Measurements from ENCODE around the gene GALNT14.

Gene GALNT14

DNA sequence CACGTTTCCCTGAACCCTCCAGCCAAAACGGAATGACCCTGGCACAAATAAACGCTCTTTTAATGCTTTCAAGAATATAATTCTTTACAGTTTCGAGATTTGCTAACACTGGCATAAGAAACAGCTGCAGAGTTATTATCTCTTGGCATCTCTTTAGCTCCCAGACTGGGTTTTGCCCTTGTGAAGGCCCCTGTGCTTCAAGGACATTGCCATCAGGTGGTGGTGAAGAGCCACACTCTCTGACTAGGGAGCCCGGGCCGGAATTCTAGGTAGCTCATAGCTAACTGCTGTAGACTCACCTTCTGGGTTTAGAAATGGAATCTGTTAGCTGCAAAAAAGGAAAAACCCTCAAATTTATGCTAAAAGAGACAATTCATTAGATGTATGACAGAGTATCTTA, 13.3 kb upstream of the GALNT14 start:
- Histone ChIP-seq H3K9me3 (ENCODE audit: severe bottlenecking) (no peaks in the 10 kb centered on the region), H3K27me3 (ENCODE audit: insufficient read depth, poor library complexity, severe bottlenecking) (peaks cover 4% of the 10 kb centered on the region), H3K4me3 (ENCODE audit: severe bottlenecking) (no peak overlapping the region), H3K4me1 (ENCODE audit: insufficient read depth, poor library complexity, severe bottlenecking) (no peaks in the 10 kb centered on the region), H3K36me3 (ENCODE audit: low read depth) (no peaks in the 10 kb centered on the region), H3K27ac (ENCODE audit: poor library complexity, severe bottlenecking) (no peak overlapping the region)
- no peak for DNase-seq (ENCODE audit: low spot score)
- no peak; the same call in 2 of the 3 replicates for ATAC-seq (ENCODE audit: low read depth)
- no peak for TF ChIP-seq CTCF (IDR thresholded peaks at IDR 0.05; ENCODE audit: poor library complexity, severe bottlenecking)

- no peak overlapping the region for H3K4me3 ChIP-seq (ENCODE audit: severe bottlenecking)
- H3K9me3 ChIP-seq (ENCODE audit: severe bottlenecking), result no peaks in the 10 kb centered on the region
- H3K27me3 ChIP-seq (ENCODE audit: insufficient read depth, poor library complexity, severe bottlenecking), result peaks cover 5% of the 10 kb centered on the region
- no peaks in the 10 kb centered on the region for H3K4me1 ChIP-seq (ENCODE audit: insufficient read depth, poor library complexity, severe bottlenecking)
- DNase-seq (ENCODE audit: low spot score) (no peak), ATAC-seq (ENCODE audit: low read depth) (no peak)
- no peaks in the 10 kb centered on the region for H3K36me3 ChIP-seq (ENCODE audit: low read depth)
- H3K27ac ChIP-seq (ENCODE audit: poor library complexity, severe bottlenecking), result no peak overlapping the region
- TF ChIP-seq CTCF (IDR thresholded peaks at IDR 0.05; ENCODE audit: poor library complexity, severe bottlenecking), result no peak
Measured at GRCh38 chr2:31150120-31150670, 12.0 kb upstream of the GALNT14 start.

- no peaks in the 10 kb centered on the region for H3K36me3 ChIP-seq (ENCODE audit: low read depth)
- no peaks in the 10 kb centered on the region for H3K4me1 ChIP-seq (ENCODE audit: insufficient read depth, poor library complexity, severe bottlenecking)
- no peak for TF ChIP-seq CTCF (IDR thresholded peaks at IDR 0.05; ENCODE audit: poor library complexity, severe bottlenecking)
- DNase-seq (ENCODE audit: low spot score), result no peak
- no peak overlapping the region for H3K27ac ChIP-seq (ENCODE audit: poor library complexity, severe bottlenecking)
- H3K27me3 ChIP-seq (ENCODE audit: insufficient read depth, poor library complexity, severe bottlenecking), result peaks cover 5% of the 10 kb centered on the region
- H3K4me3 ChIP-seq (ENCODE audit: severe bottlenecking), result no peak overlapping the region
- H3K9me3 ChIP-seq (ENCODE audit: severe bottlenecking), result no peaks in the 10 kb centered on the region
- ATAC-seq (ENCODE audit: low read depth), result no peak
Measured at GRCh38 chr2:31148514-31148913, 10.3 kb upstream of the GALNT14 start.

GRCh38 chr2:31147645-31148044, 9.4 kb upstream of the GALNT14 start:
- Histone ChIP-seq H3K9me3 (ENCODE audit: severe bottlenecking) (no peaks in the 10 kb centered on the region), H3K36me3 (ENCODE audit: low read depth) (no peaks in the 10 kb centered on the region), H3K27me3 (ENCODE audit: insufficient read depth, poor library complexity, severe bottlenecking) (peaks cover 5% of the 10 kb centered on the region), H3K4me1 (ENCODE audit: insufficient read depth, poor library complexity, severe bottlenecking) (no peaks in the 10 kb centered on the region), H3K4me3 (ENCODE audit: severe bottlenecking) (no peak overlapping the region), H3K27ac (ENCODE audit: poor library complexity, severe bottlenecking) (no peak overlapping the region)
- TF ChIP-seq CTCF (IDR thresholded peaks at IDR 0.05; ENCODE audit: poor library complexity, severe bottlenecking), result no peak
- DNase-seq (ENCODE audit: low spot score), result no peak
- no peak for ATAC-seq (ENCODE audit: low read depth)

DNA sequence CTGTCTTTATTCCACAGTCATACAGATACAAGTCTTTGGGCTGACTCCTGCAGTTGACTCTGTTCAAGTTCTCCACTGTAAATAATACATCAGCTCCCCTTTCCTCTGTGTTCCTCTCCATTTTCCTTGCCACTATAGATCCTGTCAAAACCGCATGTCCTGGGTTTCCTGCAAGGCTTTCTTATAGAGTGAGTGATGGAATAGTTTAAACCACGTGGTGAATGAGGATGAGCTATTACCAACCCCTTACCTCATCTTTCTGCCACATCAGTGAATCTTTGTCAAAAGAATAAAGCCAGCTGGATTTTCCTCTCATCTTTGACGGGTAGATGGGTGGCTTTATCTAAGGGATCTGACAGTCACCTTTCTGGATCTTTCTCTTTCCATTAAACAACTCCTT, 3.9 kb upstream of the GALNT14 start:
- no peaks in the 10 kb centered on the region for H3K4me1 ChIP-seq (ENCODE audit: insufficient read depth, poor library complexity, severe bottlenecking)
- ATAC-seq (ENCODE audit: low read depth), result no peak
- no peak overlapping the region for H3K4me3 ChIP-seq (ENCODE audit: severe bottlenecking)
- no peaks in the 10 kb centered on the region for H3K9me3 ChIP-seq (ENCODE audit: severe bottlenecking)
- DNase-seq (ENCODE audit: low spot score), result no peak
- TF ChIP-seq CTCF (IDR thresholded peaks at IDR 0.05; ENCODE audit: poor library complexity, severe bottlenecking), result no peak
- no peak overlapping the region for H3K27ac ChIP-seq (ENCODE audit: poor library complexity, severe bottlenecking)
- peaks cover 5% of the 10 kb centered on the region for H3K27me3 ChIP-seq (ENCODE audit: insufficient read depth, poor library complexity, severe bottlenecking)
- no peaks in the 10 kb centered on the region for H3K36me3 ChIP-seq (ENCODE audit: low read depth)

All from RWPE2 (cell line).